ENCODE measurements around the gene CS.
"Not testable (repeated sequence)": the region's sequence is repeated elsewhere in the genome, so short reads cannot be mapped to it uniquely, and the experiment has no call there.

CS gene

GRCh38 chr12:56299853-56300643 lies at the start of gene CS:
Gene CS, minus strand, starts transcription at chr12:56300330. Its CDS starts 129 bp downstream, at chr12:56300201.
- peak; percentile 99 for DNase-seq

GRCh38 chr12:56348776-56349175 lies 48.6 kb upstream of the CS start:
- DNase-seq, result no peak

GRCh38 chr12:56347255-56347654 lies 47.1 kb upstream of the CS start:
- not testable (repeated sequence) for DNase-seq

- no peak for DNase-seq
Measured at GRCh38 chr12:56346675-56347074, 46.5 kb upstream of the CS start.

- DNase-seq, result not testable (repeated sequence)
Measured at GRCh38 chr12:56342290-56342689, 42.2 kb upstream of the CS start.

- DNase-seq, result no peak
Measured at GRCh38 chr12:56341616-56342015, 41.5 kb upstream of the CS start.

- no peak for DNase-seq
Measured at GRCh38 chr12:56339158-56339422, 39.0 kb upstream of the CS start.

- DNase-seq, result peak; percentile 88
Measured at GRCh38 chr12:56338308-56339157, 38.4 kb upstream of the CS start, which contains the start of gene IL23A. Gene IL23A, plus strand, starts transcription at chr12:56338884. Its CDS starts 161 bp downstream, at chr12:56339045.

- no peak for DNase-seq
Measured at GRCh38 chr12:56337753-56338251, 37.7 kb upstream of the CS start.

GRCh38 chr12:56336361-56337167 lies 36.4 kb upstream of the CS start:
- DNase-seq, result no peak

GRCh38 chr12:56335527-56335926 lies 35.4 kb upstream of the CS start:
- not testable (repeated sequence) for DNase-seq

GRCh38 chr12:56334490-56334793 lies 34.3 kb upstream of the CS start:
- DNase-seq, result no peak

- peak; percentile 93 for DNase-seq
Measured at GRCh38 chr12:56333679-56334489, 33.8 kb upstream of the CS start, which contains the start of gene PAN2. Gene PAN2, minus strand, starts transcription at chr12:56334000. Its CDS starts 906 bp downstream, at chr12:56333094.

GRCh38 chr12:56333197-56333678 lies 33.1 kb upstream of the CS start:
- no peak for DNase-seq

GRCh38 chr12:56332512-56333196 lies 32.5 kb upstream of the CS start:
- DNase-seq, result no peak

- no peak for DNase-seq
Measured at GRCh38 chr12:56330936-56331490, 30.9 kb upstream of the CS start.

GRCh38 chr12:56326533-56326932 lies 26.4 kb upstream of the CS start:
- DNase-seq, result no peak

GRCh38 chr12:56326126-56326525 lies 26.0 kb upstream of the CS start:
- DNase-seq, result no peak

GRCh38 chr12:56324206-56324605 lies 24.1 kb upstream of the CS start:
- no peak for DNase-seq

- not testable (repeated sequence) for DNase-seq
Measured at GRCh38 chr12:56321610-56322009, 21.5 kb upstream of the CS start.

- DNase-seq, result no peak
Measured at GRCh38 chr12:56321027-56321426, 20.9 kb upstream of the CS start.

Measured in activated naive CD4-positive, alpha-beta T cell treated with anti-CD3 and anti-CD28 coated beads, Interleukin-2, amount 50 U/mL, for 16 hours (primary cell).